ENCODE measurements around the gene MDH1.
A peak's percentile ranks its signal among the peaks of the same experiment; 100 is the strongest.
"Not testable (repeated sequence)": the region's sequence is repeated elsewhere in the genome, so short reads cannot be mapped to it uniquely, and the experiment has no call there.

Gene MDH1

DNA sequence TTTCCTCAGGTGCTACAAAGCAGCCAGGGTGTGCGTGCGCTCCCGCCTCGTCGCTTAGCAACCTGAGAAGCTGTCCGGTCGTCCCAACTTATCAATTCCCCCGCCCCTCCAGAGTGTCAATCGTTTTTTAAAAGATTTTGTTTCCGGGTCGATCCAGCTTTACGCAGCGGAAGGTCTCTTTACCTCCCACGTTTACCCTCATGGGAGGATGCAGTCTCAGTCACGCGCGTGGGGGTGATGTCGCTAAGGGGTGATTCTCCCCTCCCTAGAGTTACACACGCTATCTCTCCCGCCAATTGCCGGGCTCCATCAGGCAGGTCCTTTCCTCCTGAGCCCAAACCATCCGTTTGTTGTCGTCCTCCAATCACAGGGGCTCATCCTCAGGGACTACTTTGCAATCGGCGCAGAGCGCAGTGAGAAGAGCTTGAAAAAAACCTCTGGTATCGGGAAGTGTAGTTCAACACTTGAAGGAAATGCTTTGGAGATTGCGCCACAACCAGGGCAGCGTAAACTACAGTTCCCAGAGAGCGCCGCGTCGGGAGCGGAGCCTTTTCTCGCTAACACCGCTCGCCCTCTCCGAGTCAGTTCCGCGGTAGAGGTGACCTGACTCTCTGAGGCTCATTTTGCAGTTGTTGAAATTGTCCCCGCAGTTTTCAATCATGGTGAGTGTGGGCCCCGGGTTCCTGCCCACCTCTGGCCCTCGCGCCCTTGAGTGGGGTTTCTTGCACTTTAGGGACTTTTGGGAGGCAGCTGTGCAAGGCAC is at the start of gene MDH1, which contains the start of gene WDPCP:
Gene MDH1 (plus strand): TSS at position 579 of the 763 bp plus-strand sequence. CDS start 81 bp downstream, at position 660.
Gene WDPCP (minus strand): TSS at position 93 of the 763 bp plus-strand sequence. CDS start 206 bp downstream, outside the sequence.
- peak; percentile 99 to 100 for DNase-seq

DNA sequence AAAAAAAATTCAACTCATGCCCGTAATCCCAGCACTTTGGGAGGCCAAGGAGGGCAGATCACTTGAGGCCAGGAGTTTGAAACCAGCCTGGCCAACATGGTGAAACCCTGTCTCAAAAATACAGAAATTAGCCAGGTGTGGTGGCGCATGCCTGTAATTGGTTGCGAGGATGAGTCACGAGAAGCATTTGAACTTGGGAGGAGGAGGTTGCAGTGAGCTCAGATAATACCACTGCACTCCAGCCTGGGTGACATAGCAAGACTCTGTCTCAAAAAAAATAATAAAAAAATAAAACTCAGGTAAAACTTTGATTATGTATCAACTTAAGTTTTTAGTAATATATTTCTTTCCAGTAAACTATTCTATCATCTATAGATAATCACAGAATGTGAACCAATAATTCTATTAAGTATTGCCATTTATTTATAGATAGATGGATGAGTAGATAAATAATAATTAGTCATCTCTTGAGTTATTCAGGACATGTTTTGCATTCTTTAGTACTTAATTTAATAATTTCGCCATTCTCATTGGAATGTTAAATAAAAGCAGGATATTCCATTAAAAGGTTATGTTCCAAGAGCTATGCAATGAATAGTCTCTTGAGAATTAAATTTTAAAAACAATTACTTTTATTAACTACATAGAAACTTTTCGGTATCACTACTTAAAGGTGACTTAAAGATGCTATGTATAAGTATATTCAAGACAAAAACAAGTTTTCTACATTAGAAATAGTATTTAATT is 49.2 kb upstream of the MDH1 start:
- no peak for DNase-seq

DNA sequence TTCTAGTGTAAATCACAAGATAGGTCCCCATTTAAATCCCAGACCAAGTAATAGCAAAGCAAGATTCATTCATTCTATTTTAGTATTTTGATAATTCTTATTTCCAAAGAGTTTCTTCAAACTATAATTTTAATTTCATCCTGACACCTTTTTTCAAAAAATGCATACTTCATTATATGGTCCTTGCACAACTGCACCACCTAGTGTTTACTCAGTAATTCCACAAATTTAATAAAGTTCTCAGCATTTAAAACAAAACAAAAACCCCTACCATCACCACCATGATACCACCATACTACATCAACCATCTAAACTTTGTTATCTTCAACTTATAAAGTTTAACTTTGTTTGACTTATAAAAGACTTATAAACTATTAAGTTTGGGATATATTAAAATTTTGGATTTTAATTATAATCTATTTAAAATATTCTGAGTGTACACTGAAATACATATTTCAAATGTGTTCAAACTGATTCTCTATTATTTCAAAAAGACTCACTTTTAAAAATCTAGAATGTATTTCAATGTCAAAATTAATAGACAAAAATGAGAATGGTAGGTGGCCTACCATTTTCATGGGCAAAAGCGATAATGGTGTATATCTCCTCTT is 44.6 kb upstream of the MDH1 start:
- peak; percentile 9 to 17 for DNase-seq

DNA sequence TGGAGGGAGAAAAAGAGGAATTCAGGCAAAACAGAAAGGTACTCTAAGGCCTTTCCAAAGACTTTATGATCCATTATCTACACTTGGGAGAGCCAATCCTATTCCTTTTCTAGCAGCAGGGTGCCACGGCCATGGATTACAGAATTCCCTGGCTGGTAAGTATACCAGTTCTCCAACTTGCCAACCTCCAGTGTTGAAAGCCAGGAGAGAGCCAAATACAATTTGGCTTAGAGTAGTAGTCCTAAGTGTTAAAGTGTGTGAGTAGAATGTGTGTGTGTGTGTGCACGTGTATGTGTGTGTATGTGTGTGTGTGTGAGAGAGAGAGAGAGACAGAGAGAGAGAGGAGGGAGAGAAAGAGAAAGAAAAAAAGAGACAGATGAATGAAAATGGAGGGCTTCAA is 43.7 kb upstream of the MDH1 start:
- DNase-seq: no peak

DNA sequence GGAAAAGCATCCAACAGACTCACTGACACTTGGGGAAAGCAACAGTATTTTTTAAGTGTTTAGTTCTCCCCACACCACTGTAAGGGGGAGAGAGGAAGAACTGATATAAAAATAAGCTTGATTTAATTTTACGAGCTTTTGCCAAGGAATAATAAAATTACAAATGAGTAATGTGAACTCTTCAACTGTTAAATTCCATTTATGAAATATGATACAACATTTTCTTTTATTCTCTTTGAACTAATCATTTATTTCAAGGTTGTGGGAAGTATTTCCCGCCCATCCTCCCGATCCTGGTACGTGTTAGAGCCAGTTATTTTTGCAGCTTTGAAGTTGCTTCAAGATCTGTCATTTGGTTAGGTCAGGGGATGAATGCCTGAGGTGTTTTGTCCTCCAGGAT is 35.7 kb upstream of the MDH1 start:
- DNase-seq: no peak

DNA sequence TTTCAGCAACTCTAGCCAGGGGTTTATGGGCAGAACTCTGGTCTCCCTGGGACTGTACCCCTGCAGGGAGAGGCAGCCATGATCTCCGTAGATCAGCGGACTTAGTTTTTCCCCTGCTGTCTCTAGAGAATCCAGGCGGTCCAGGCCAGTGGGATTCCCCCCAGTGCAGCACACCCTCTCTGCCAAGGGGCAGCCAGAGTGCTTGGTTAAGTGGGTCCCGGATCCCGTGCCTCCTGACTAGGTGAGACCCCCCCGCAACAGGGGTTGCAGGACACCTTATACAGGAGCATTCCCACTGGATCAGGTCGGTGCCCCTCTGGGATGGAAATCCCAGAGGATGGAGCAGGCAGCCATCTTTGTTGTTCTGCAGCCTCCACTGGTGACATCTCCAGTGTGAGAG is 33.5 kb upstream of the MDH1 start:
- DNase-seq: no peak

DNA sequence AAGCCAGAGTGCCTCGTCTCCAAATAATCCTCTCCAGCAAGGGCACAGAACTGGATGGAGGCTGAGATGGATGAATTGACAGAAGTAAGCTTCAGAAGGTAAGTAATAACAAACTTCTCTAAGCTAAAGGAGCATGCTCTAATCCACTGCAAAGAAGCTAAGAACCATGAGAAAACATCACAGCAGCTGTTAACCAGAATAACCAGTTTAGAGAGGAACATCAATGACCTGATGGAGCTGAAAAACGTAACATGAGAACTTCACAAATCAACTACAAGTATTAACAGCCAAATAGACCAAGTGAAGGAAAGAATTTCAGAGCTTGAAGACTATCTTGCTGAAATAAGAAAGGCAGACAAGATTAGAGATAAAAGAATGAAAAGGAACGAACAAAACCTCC is 32.8 kb upstream of the MDH1 start:
- no peak for DNase-seq

DNA sequence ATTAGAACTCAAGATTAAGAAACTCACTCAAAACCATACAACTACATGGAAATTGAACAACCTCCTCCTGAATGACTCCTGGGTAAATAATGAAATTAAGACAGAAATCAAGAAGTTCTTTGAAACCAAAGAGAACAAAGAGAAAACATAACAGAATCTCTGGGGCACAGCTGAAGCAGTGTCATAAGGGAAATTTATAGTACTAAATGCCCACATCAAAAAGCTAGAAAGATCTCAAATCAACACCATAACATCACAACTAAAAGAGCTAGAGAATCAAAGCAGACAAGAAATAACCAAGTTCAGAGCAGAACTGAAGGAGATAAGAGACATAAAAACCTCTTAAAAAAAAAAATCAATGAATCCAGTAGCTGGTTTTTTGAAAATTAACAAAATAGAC is 30.9 kb upstream of the MDH1 start:
- DNase-seq: not testable (repeated sequence)

DNA sequence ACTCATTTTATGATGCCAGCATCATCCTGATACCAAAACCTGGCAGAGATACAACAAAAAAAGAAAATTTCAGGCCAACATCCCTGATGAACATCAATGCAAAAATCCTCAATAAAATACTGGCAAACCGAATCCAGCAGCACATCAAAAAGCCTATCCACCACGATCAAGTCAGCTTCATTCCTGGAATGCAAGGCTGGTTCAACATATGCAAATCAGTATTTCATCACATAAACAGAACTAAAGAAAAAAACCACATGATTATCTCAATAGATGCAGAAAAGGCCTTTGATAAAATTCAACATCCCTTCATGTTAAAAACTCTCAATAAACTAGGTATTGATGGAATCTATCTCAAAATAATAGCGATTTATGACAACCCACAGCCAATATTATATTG is 29.8 kb upstream of the MDH1 start:
- DNase-seq: not testable (repeated sequence)

DNA sequence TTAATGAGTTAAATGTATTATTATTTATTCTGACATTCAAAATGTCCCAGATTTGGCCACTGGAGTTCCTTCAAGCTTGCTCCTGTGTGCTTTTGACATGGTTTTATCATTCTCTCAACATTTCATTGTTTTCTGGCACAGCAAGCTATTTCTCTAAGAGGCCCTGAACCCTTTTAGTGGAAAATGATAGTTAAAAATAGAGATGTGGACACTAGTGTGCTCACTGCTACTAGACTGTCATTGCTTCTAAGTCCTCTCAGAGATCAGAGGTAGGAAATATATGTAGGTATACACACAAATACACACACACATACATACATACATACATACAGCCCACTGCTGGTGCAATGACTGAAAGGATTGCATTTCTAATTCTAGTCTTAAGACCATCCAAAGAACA is 26.0 kb upstream of the MDH1 start:
- DNase-seq: no peak

DNA sequence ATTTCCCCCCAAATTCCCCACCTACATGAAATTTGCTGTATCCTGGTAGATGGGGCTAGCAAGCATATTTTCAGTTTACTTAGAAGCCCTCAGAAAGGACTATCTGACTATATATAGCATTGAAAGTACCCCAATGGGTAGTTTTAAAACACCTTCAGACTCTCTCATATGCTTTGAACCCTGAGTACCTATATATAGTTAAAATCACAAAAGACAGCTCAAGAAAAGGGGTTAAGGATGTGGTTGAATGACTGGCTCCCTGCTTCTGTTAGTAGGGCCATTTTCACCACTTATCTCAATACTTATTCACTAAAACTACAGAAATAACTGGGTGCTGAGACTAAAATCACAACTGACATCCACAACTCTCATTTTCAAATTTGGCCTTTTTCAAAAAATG is 19.0 kb upstream of the MDH1 start:
- no peak for DNase-seq

DNA sequence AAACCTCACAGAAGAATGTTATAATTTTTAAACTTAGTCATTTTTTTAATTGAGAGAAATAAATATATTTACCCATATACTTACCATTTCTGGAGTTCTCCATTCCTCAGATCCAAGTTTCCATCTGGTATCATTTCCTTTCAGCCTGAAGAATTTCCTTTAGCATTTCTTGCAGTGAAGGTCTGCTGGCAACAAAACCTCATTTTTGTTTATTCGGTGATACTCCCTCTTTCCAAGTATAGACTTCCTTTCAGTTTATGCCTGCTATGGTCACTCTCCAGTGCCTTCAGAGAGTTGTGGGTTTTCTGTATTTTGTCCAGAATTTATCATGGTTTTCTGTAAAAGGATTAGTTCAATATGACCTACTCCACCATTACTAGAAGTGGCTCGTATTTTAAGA is 17.5 kb upstream of the MDH1 start:
- no peak for DNase-seq

DNA sequence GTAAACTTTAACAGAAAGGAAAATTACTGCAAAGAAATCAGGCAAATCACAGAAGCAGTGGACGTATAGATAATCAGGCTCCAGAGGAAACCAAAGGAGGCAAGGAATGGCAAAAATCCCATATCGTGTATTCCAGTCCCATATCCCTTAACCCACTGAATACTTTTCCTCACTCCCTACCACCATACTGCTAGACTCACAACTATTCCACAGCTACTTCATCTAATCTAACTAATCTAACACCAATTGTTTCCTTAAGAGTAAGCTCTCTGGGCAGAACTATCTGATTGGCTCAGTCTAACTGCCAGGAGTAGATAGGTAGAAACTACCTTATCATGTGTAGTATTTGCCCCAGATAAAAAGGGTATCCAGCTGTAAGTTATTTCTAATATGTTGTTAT is 16.8 kb upstream of the MDH1 start:
- no peak for DNase-seq

DNA sequence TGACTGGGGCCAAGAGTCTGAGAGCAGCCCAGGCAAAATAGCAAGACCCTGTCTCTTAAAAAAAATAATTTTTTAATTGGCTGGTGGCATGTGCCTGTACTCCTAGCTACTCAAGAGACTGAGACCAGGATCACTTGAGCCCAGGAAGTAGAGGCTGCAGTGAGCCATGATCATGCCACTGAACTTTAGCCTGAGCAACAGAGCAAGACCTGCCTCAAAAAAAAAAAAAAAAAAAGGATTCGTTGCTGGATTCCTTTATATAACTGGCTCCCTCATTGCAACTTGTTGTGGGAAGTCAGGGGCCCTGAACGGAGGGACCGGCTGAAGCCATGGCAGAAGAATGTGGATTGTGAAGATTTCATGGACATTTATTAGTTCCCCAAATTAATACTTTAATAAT is 15.7 kb upstream of the MDH1 start:
- DNase-seq: not testable (repeated sequence)

DNA sequence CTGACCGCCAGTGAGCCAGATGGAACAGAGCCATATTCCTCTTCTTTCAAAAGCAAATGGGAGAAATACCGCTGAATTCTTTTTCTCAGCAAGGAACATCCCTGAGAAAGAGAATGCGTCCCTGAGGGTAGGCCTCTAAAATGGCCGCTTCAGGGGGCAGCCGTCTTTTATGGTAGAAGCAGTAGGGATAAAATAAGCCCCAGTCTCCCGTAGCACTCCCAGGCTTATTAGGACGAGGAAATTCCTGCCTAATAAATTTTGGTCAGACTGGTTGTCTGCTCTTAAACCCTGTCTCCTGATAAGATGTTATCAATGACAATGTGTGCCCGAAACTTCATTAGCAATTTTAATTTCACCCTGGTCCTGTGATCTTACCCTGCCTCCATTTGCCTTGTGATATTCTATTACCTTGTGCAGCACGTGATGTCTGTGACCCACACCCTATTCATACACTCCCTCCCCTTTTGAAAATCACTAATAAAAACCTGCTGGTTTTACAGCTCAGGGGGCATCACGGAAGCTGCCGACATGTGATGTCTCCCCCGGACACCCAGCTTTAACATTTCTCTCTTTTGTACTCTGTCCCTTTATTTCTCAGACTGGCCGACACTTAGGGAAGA is 14.9 kb upstream of the MDH1 start:
- not testable (repeated sequence) for DNase-seq

DNA sequence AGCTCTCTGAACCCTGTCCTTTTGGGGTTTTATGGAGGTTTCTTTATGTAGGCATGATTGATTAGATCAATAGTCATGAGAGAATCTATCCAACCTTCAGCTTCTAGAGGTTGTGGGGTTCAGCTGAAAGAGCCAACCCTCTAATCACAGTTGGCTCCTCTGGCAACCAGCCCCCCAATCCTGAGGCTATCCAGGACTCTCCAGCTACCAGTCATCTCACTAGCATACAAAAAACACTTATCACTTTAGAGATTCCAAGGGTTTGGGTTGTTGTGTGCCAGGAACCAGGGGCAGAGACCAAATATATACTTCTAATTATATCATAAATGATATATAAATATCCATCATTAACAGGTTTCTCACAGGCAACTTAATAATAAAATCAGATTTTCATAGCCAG is 12.2 kb upstream of the MDH1 start:
- DNase-seq: no peak

DNA sequence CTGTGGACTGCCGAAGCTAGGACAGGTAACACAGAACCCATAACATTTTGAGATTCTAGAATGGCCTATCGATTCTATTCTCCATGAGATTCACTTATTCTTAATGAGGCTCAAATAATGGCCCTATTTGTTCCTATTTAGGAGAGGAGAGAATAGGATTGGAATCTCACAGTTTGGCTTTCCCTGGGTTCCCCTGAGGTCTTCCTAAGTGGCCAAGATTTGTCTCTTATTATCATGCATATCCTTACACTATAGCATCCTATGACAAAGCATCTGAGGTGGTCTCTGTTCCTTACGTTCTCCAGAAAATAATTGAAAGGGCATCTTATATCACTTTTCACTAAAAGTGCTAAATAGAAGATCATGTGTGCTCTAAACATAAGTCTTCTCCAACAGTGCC is 10.0 kb upstream of the MDH1 start:
- DNase-seq: no peak

DNA sequence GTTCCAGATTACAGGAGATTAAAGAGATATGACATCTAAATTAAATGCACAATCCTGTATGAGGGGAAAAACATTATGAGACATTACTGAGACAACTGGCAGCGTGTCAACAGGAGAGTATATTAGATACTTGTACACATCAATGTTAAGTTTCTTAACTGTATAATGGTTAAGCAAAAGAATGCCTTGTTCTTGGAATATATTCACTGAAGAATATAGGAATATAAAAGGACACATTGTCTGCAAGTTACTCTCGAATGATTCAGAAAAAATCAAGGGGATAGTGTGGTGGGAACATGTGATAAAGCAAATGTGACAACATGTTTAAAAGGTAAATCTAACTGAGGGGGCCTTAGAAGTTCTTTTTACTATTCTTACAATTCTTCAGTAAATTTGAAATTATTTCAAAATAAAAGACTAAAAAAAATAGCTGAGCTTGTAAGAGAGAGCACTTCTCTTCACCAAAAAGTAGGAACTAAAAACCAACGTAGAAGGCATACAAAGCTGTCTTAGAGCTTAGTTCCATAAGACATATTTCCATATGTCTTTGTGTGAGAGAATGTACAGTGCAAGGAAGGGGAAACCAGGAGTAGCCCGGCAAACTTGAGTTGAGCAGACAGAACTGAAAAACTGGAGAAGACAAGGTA is 8.0 kb upstream of the MDH1 start:
- DNase-seq: no peak

DNA sequence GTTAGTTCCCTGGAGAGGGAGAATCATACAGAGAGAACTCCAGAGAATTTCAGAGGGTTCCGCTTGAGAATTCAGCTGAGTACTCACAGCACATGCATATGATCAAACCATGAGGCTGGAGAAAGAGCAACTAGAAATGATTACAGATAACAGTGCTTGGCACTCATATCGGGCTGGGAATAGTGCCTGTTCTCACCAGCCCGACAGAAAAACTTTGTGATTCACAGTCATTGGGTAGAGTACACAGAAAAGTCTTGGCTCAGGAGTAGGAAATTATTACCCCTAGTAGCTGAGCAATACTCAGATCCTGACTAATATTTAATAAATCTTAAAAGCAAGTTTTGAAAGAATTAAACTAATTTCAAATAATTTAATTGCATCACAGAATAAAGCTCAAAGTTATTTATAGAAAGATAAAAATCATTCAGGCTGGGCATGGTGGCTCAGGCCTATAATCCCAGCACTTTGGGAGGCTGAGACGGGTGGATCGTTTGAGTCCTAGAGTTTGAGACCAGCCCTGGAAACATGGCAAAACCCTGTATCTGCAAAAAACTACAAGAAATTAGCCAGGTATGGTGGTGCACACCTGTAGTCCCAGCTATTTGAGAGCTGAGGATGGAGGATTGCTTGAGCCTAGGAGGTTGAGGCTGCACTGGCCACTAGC is 7.3 kb upstream of the MDH1 start:
- DNase-seq: no peak

DNA sequence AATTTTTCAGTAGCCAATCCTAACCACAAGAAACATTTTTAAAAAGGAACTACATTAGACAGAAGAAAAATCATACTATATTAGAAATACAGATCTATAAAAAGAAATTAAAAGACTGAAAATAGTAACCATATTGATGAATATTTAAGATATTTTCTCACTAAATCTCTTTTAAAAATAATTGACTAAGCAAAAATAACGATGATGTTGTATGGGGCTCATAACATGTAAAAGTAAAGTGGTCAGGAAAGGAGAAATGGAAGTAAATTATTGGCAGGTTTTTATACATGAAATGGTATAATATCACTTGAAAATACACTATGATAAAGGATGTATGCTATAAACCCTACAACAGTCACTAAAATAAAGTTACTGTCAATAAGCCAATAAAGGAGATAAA is 5.9 kb upstream of the MDH1 start:
- DNase-seq: no peak

DNA sequence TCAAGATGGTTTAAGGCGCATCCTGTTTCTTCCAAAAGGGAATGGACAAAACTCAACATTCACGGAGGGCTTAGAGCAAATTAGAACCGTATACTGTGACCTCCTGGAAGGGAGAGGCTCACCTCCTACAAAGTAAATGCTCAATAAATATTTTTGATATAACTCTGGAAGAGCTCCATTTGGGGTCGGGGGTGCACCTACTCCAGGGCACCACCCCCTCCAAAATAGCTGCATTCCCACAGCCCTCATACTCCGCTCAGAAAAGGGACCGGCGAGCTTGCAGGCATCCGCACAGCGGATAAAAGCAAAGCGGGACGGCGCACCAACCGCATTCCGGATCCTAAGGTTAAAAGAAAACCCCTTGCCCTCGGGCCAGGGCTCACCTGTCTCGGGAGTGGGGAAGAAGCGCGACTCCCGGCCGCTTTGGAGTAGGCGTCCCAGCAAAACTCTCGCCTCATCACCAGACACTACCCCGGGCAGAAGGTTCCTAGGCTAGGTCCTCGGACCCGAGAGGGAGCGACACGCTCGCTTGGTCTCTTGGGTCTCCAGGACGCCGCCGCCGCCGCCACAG is 864 bp upstream of the MDH1 start:
- DNase-seq: no peak
